ENCODE results near the gene ADK.

The ADK gene

GRCh38 chr10:74753442-74754211 lies 602.6 kb downstream of the ADK start:
- TF ChIP-seq Cebpa-rat (IDR thresholded peaks at IDR 0.05) = no peak
- no peaks in the 10 kb centered on the region for H3K9me3 ChIP-seq

DNA sequence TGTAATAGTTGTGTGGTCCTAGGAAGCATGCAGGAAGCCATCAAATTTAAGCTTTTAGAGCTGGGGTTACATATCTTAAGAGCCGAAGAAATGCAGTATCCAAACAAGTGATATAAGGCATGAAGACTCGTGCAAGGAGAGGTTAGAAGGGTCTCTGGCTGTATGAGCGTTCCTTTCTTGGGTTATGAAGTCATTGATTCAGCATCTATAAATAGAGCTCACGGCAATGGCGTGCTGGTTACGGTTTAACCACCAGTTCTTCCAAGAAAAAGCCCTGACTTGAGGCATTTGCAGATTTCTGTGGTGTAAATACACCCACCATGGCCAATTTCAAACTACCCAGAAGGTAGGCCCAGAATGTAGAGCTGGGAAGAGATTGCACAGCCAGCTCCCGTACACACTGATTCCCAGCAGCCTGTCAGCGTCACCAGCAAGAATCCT lies 603.4 kb downstream of the ADK start:
- peaks cover 18% of the 10 kb centered on the region for H3K4me1 ChIP-seq
- H3K27ac ChIP-seq = no peak overlapping the region; the same call in 1 of the 2 replicates
- H3K36me3 ChIP-seq = no peaks in the 10 kb centered on the region
- H3K9ac ChIP-seq = no peak overlapping the region
- TF ChIP-seq Cebpa-rat (IDR thresholded peaks at IDR 0.05) = no peak
- H3K9me3 ChIP-seq = no peaks in the 10 kb centered on the region
- H3K4me2 ChIP-seq = no peak overlapping the region
- H3K27me3 ChIP-seq = no peaks in the 10 kb centered on the region
- H4K20me1 ChIP-seq = no peaks in the 10 kb centered on the region
- H3K4me3 ChIP-seq = no peak overlapping the region

More at GRCh38 chr10:74753442-74754211, 602.6 kb downstream of the ADK start:
- no peak overlapping the region for H3K4me2 ChIP-seq
- H3K36me3 ChIP-seq = no peaks in the 10 kb centered on the region
- H3K27ac ChIP-seq = no peak overlapping the region; the same call in 1 of the 2 replicates
- H3K27me3 ChIP-seq = no peaks in the 10 kb centered on the region
- no peak overlapping the region for H3K4me3 ChIP-seq
- no peaks in the 10 kb centered on the region for H4K20me1 ChIP-seq
- no peak overlapping the region for H3K9ac ChIP-seq
- H3K4me1 ChIP-seq = peaks cover 18% of the 10 kb centered on the region

DNA sequence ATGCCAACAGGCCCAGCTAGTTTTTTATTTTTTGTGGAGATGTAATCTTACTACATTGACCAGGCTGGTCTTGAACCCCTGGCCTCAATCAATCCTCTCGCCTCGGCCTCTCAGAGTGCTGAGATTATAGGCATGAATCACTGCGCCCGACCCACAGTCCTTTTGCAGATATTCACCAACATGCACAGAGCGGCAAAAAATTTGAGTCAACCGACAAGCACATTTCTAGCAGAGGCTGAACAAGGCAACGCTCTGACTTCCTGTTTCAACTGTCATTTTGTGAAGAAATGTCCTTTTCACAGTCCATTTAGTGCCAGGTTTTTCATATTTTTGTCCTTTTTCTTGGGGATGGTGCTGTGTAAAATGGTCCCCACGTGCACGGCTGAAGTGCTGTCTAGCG lies 604.3 kb downstream of the ADK start:
- Histone ChIP-seq H3K9me3 (no peaks in the 10 kb centered on the region), H3K4me2 (peak overlapping the region; percentile 29), H3K27ac (peak overlapping the region; percentile 24; the same call in 1 of the 2 replicates), H3K36me3 (no peaks in the 10 kb centered on the region), H4K20me1 (no peaks in the 10 kb centered on the region), H3K4me3 (no peak overlapping the region), H3K4me1 (peaks cover 18% of the 10 kb centered on the region), H3K27me3 (no peaks in the 10 kb centered on the region), H3K9ac (no peak overlapping the region)
- no peak for TF ChIP-seq Cebpa-rat (IDR thresholded peaks at IDR 0.05)
